Type B pancreatic cell (in vitro differentiated cells): ENCODE data around the gene ALK. TPM values are rescaled to one million over a fixed set of nuclear protein-coding genes. Genes with fewer than 3 reads are reported as not detected.
"Not testable (repeated sequence)": the region's sequence is repeated elsewhere in the genome, so short reads cannot be mapped to it uniquely, and the experiment has no call there.

Experiments
- DNase-seq: peaks from one replicate; pipeline ENCODE4 v3.0.0; 2021; ENCODE audit warnings: mixed read lengths; ENCODE audit not compliant: unreplicated experiment; ENCODE audit errors: extremely low spot score
- H3K27ac Mint-ChIP-seq: 2 replicates; pipeline ENCODE4 v1.8.0; 2021; ENCODE audit warnings: mild to moderate bottlenecking, mixed read lengths
- H3K27me3 Mint-ChIP-seq: 2 replicates; pipeline ENCODE4 v1.8.0; 2021; ENCODE audit warnings: mixed read lengths
- H3K36me3 Mint-ChIP-seq: 2 replicates; pipeline ENCODE4 v1.8.0; 2021; ENCODE audit warnings: mixed read lengths
- H3K4me1 Mint-ChIP-seq: one replicate; pipeline ENCODE4 v1.8.0; 2021; ENCODE audit warnings: mixed read lengths; ENCODE audit not compliant: unreplicated experiment
- H3K4me3 Mint-ChIP-seq: 2 replicates; pipeline ENCODE4 v1.8.0; 2021; ENCODE audit warnings: mild to moderate bottlenecking, mixed read lengths
- H3K9me3 Mint-ChIP-seq: 2 replicates; pipeline ENCODE4 v1.8.0; 2021; ENCODE audit warnings: mixed read lengths
- total RNA-seq: library from RNA; stranded (reverse); gene quantifications from 2 replicates; pipeline ENCODE4 v1.2.1, GENCODE V29; 2021; ENCODE audit warnings: low replicate concordance
- TF ChIP-seq, protein P1 (sequence below): fragments of 200-600 bp; sonication (generic); conservative IDR thresholded peaks from 2 replicates; pipeline ENCODE4 v1.5.0; 2021; ENCODE audit warnings: antibody characterized with exemption, mild to moderate bottlenecking

The ALK gene
- total RNA-seq, 1 donor from 2014 or later = 7.7 TPM

DNA sequence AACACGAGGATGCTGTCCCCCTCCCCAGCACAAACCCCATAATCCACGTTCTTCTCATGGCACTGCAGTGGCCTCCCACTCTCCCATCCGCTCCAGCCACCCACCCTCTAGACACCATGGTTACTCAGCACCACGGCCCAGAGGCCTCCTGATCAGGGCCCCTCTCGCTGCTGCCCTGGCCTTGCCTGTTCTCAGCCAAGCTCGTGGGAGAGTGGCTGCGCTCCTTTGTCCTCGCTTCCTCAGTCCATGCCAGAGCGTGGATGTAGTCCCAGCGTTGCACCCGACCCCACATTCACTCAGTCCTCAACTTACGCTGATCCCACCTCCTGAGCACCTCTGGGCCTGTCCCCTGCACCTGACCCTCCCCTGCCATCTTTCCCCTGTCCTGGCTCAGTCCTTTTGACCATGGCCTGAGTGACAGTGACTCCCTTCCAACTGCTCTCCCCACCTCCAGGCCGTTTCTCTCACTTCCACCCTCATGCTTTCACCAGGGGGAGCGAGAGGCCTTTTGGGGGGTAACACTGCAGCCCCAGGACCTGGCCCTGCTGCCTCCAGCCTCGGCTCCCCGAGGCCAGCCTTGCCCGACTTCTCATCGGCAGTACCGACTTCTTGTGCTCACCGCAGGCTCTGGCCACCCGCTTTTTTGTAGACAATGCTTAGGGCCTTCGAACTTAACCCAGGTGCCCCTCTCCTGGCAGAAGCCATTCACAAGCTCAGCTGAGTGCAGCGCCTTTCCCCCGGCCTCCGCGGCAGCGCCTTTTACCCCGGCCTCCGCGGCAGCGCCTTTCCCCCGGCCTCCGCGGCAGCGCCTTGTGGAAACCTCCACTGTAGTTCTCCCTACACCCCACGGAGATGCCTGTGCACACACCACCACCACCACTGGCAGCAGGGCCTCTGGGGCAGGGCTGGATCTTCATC lies 674.7 kb downstream of the ALK start:
- DNase-seq = no peak
- Mint-ChIP-seq H3K9me3 (no peaks in the 10 kb centered on the region), H3K36me3 (no peaks in the 10 kb centered on the region), H3K4me1 (peaks cover 4% of the 10 kb centered on the region), H3K4me3 (no peak overlapping the region), H3K27me3 (no peaks in the 10 kb centered on the region), H3K27ac (no peak overlapping the region)
- TF ChIP-seq, protein P1, sequence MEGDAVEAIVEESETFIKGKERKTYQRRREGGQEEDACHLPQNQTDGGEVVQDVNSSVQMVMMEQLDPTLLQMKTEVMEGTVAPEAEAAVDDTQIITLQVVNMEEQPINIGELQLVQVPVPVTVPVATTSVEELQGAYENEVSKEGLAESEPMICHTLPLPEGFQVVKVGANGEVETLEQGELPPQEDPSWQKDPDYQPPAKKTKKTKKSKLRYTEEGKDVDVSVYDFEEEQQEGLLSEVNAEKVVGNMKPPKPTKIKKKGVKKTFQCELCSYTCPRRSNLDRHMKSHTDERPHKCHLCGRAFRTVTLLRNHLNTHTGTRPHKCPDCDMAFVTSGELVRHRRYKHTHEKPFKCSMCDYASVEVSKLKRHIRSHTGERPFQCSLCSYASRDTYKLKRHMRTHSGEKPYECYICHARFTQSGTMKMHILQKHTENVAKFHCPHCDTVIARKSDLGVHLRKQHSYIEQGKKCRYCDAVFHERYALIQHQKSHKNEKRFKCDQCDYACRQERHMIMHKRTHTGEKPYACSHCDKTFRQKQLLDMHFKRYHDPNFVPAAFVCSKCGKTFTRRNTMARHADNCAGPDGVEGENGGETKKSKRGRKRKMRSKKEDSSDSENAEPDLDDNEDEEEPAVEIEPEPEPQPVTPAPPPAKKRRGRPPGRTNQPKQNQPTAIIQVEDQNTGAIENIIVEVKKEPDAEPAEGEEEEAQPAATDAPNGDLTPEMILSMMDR = no peak

DNA sequence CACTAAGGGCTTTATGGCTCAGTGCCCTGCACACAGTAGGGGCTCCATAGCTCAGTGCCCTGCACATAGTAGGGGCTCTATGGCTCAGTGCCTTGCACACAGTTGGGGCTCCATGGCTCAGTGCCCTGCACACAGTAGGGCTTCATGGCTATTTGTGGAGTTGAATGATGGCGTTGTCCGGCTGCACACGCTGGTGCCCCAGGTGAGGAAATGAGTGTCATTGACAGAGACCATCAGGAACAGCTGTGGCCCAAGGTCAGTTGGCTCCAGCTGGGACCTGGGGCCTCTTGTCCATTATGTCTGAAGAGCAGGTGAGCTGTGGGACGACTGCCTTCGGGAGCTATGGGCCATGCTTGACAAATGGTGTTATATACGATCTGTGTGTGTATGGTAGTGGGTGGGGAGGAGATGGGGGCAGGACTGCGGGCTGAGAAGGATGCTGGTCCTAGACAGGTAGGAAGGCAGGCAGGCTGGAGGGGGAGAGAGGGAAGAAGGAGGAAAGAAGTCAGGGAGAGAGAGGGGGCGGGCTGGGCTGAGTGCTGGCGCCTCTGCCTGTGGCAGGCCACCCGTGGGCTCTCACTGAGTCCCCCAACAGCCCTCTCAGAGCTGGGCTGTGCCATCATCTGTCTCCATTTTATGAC lies 675.5 kb downstream of the ALK start:
- TF ChIP-seq, protein P1 = no peak
- DNase-seq = no peak
- H3K36me3 Mint-ChIP-seq = no peaks in the 10 kb centered on the region
- H3K9me3 Mint-ChIP-seq = no peaks in the 10 kb centered on the region
- no peak overlapping the region for H3K4me3 Mint-ChIP-seq
- H3K27ac Mint-ChIP-seq = no peak overlapping the region
- peaks cover 4% of the 10 kb centered on the region for H3K4me1 Mint-ChIP-seq
- peaks cover 4% of the 10 kb centered on the region for H3K27me3 Mint-ChIP-seq

DNA sequence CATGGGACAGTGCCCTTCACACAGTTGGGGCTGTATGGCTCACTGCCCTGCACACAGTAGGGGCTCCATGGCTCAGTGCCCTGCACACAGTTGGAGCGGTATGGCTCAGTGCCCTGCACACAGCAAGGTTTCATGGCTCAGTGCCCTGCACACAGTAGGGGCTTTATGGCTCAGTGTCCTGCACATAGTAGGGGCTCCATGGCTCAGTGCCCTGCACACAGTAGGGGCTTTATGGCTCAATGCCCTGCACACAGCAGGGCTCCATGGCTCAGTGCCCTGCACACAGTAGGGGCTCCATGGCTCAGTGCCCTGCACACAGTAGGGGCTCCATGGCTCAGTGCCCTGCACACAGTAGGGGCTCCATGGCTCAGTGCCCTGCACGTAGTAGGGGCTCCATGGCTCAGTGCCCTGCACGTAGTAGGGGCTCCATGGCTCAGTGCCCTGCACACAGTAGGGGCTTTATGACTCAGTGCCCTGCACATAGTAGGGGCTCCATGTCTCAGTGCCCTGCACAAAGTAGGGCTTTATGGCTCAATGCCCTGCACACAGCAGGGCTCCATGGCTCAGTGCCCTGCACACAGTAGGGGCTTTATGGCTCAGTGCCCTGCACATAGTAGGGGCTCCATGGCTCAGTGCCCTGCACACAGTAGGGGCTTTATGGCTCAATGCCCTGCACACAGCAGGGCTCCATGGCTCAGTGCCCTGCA lies 676.2 kb downstream of the ALK start:
- not testable (repeated sequence) for H3K27ac Mint-ChIP-seq, H3K27me3 Mint-ChIP-seq, H3K4me3 Mint-ChIP-seq, H3K36me3 Mint-ChIP-seq, DNase-seq, H3K4me1 Mint-ChIP-seq, H3K9me3 Mint-ChIP-seq

DNA sequence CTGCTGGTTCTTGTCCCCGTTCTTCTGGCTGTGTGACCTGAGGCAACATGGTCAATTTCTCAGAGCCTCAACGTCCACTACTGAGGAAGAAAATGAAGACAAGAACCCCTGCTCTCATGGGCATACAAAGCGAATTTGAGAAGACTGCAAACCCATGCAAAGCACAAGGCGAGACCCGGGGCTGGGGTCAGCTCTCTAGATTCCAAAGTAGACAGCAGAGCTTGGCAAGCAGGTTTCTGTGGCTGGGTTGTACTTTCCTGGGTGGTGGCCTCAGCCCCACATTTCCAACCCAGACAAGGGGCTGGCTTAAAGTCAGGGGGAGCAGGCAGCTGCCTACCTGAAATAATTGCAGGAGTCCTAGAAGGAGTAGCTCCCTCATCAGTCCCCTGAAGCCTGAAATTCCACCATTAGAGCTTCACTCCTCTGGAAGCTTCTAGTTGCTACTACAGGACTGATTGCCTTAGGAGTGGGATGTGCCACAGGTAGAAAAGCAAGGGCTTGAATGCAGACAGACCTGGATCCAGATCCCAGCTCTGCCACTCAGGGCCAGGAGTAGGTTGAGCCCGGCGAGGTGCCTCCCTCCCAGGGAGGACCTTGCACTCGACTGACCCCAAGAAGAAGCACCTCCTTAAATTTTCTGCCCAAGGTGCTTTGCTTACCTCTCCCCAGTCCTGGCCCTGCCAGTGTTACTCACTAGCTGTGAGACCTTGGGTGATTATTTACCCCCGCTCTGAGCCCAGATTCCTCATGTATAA lies 678.6 kb downstream of the ALK start:
- Mint-ChIP-seq H3K4me1 (peaks cover 4% of the 10 kb centered on the region), H3K27ac (no peak overlapping the region), H3K9me3 (no peaks in the 10 kb centered on the region), H3K27me3 (peaks cover 8% of the 10 kb centered on the region), H3K4me3 (no peak overlapping the region), H3K36me3 (no peaks in the 10 kb centered on the region)
- TF ChIP-seq, protein P1 = no peak
- no peak for DNase-seq

DNA sequence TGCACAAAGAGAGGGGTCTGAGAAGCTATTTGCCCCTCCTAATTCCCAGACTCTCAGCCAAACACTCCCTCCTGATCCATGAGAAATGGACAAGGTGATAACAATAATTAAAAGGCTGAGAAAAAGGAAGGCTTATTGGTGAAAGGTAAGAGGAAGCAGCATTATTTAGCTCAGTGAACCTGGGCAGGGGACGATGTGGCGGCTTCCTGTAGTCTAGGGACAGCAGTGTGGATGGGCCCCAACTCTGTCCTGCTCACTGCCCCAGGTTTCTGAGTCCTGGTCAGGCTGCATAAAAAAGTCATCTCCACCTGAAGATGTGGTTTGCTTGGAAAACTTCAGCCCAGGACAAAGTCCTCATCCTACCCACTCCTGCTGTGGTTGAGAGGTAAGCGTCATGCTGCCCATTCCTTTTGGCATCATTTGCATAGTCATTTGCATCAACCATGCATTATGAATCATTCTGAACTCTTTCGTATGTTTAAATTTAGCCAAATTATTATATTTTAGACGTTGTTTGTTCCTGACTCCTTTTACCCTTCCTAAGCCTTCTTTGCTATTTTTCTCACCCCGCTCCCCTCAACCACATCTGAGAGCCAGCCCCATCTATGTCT lies 679.3 kb downstream of the ALK start:
- H3K4me3 Mint-ChIP-seq = no peak overlapping the region
- no peak overlapping the region for H3K27ac Mint-ChIP-seq
- no peaks in the 10 kb centered on the region for H3K9me3 Mint-ChIP-seq
- H3K27me3 Mint-ChIP-seq = peaks cover 12% of the 10 kb centered on the region
- peaks cover 4% of the 10 kb centered on the region for H3K4me1 Mint-ChIP-seq
- TF ChIP-seq, protein P1 = no peak
- DNase-seq = no peak
- peaks cover 2% of the 10 kb centered on the region for H3K36me3 Mint-ChIP-seq
